Ovary (tissue), 3 donors: ENCODE results near the gene ABCF3.

Experiments
- CTCF ChIP-seq, 3 donors: fragments of 450-650 bp in 2 of 3; fragments of 200-600 bp in 1 of 3; IDR thresholded peaks; one replicate each; pipeline versions ENCODE4 v1.5.1 to v1.8.0; 2016 to 2022; ENCODE audit warnings: antibody characterized with exemption in 3 of 3, mild to moderate bottlenecking in 1 of 3
- EP300 ChIP-seq: sonication (generic); formaldehyde crosslinking; IDR thresholded peaks from one replicate; pipeline ENCODE4 v1.6.1; 2017; ENCODE audit warnings: antibody characterized with exemption
- POLR2A ChIP-seq: fragments of 450-650 bp; IDR thresholded peaks from one replicate; pipeline ENCODE4 v1.6.1; 2017; ENCODE audit warnings: antibody characterized with exemption, mild to moderate bottlenecking, moderate library complexity
- donor health status: DM: no; HTN: no; CAD: no.

- TF ChIP-seq EP300 = no peak
- TF ChIP-seq CTCF (IDR thresholded peaks at IDR 0.05) = no peak
- TF ChIP-seq POLR2A = no peak
Measured at GRCh38 chr3:184177331-184177731, 8.7 kb upstream of the ABCF3 start.
